Adrenal gland (tissue), 5 donors: Measurements from ENCODE around the gene ATOH8.

Experiments used
- CTCF ChIP-seq, 6 experiments: fragments of 450-650 bp in 4 of 6; fragments of 200-600 bp in 2 of 6; sonication (generic) in 1 of 6; IDR thresholded peaks; 1 replicate in 5 of 6; 2 replicates in 1 of 6; pipeline versions ENCODE4 v1.5.1 to v1.8.0; 2016 to 2021; ENCODE audit warnings: antibody characterized with exemption in 6 of 6, mild to moderate bottlenecking in 2 of 6, moderate library complexity in 1 of 6
- POLR2A ChIP-seq, 2 donors: fragments of 450-650 bp; IDR thresholded peaks; one replicate each; pipeline ENCODE4 v1.6.1; 2017; ENCODE audit warnings: antibody characterized with exemption in 2 of 2, mild to moderate bottlenecking in 2 of 2, moderate library complexity in 1 of 2
- donor health status: DM: no; HTN: no; CAD: no.

- TF ChIP-seq CTCF (IDR thresholded peaks at IDR 0.05): no peak
- no peak for TF ChIP-seq POLR2A (IDR thresholded peaks at IDR 0.05)
Measured at GRCh38 chr2:85737481-85737880, 16.3 kb upstream of the ATOH8 start.
